Astrocyte (in vitro differentiated cells and primary cell): Measurements from ENCODE around the gene RUSF1. TPM values are rescaled to one million over a fixed set of nuclear protein-coding genes. Genes with fewer than 3 reads are reported as not detected.

Experiments used
- DNase-seq: peaks from one replicate; pipeline ENCODE4 v3.0.0-alpha.2; 2010; ENCODE audit warnings: low read depth
- FAIRE-seq: peaks from 2 replicates; lab custom pipeline; 2011; peaks lifted over from hg19 to GRCh38; lab: Jason Lieb, UNC
- H2AFZ ChIP-seq: 2 replicates; pipeline ENCODE4 v1.6.0; 2012; ENCODE audit warnings: low read depth, low read length, inconsistent platforms
- H3K27ac ChIP-seq: 2 replicates; pipeline ENCODE4 v1.5.1; 2011; ENCODE audit warnings: low read depth, low read length, inconsistent platforms
- H3K27me3 ChIP-seq: 2 replicates; pipeline ENCODE4 v1.6.0; 2011; ENCODE audit warnings: low read length, inconsistent platforms; ENCODE audit not compliant: insufficient read depth
- H3K36me3 ChIP-seq: 2 replicates; pipeline ENCODE4 v1.5.1; 2011; ENCODE audit warnings: low read length, inconsistent platforms; ENCODE audit not compliant: insufficient read depth
- H3K4me1 ChIP-seq: 2 replicates; pipeline ENCODE4 v1.5.1; 2011; ENCODE audit warnings: low read length, inconsistent platforms; ENCODE audit not compliant: insufficient read depth
- H3K4me2 ChIP-seq: 2 replicates; pipeline ENCODE4 v1.6.0; 2012; ENCODE audit warnings: low read length, inconsistent platforms
- H3K4me3 ChIP-seq: 2 replicates; pipeline ENCODE4 v1.5.1; 2011; ENCODE audit warnings: low read depth, mild to moderate bottlenecking, low read length, inconsistent platforms; ENCODE audit not compliant: insufficient read depth
- H3K79me2 ChIP-seq: 2 replicates; pipeline ENCODE4 v1.6.0; 2012; ENCODE audit warnings: mild to moderate bottlenecking, low read length, inconsistent platforms; ENCODE audit not compliant: insufficient read depth
- H3K9ac ChIP-seq: 2 replicates; pipeline ENCODE4 v1.6.0; 2012; ENCODE audit warnings: mild to moderate bottlenecking, low read length, inconsistent platforms
- H3K9me3 ChIP-seq: 2 replicates; pipeline ENCODE4 v1.5.1; 2012; ENCODE audit warnings: low read depth, mild to moderate bottlenecking, low read length, inconsistent platforms; ENCODE audit not compliant: insufficient read depth
- H4K20me1 ChIP-seq: 2 replicates; pipeline ENCODE4 v1.6.0; 2012; ENCODE audit warnings: low read length, inconsistent platforms; ENCODE audit not compliant: insufficient read depth
- H3K27ac Mint-ChIP-seq: one replicate; pipeline ENCODE4 v1.8.0; 2021; ENCODE audit warnings: mild to moderate bottlenecking, mixed read lengths; ENCODE audit not compliant: unreplicated experiment
- H3K27me3 Mint-ChIP-seq: one replicate; pipeline ENCODE4 v1.8.0; 2021; ENCODE audit warnings: low read depth, mixed read lengths; ENCODE audit not compliant: unreplicated experiment
- H3K36me3 Mint-ChIP-seq: one replicate; pipeline ENCODE4 v1.8.0; 2021; ENCODE audit warnings: low read depth, mixed read lengths; ENCODE audit not compliant: unreplicated experiment
- H3K4me1 Mint-ChIP-seq: one replicate; pipeline ENCODE4 v1.8.0; 2021; ENCODE audit warnings: low read depth, mixed read lengths; ENCODE audit not compliant: unreplicated experiment
- H3K4me3 Mint-ChIP-seq: one replicate; pipeline ENCODE4 v1.8.0; 2021; ENCODE audit warnings: mild to moderate bottlenecking, moderate library complexity, mixed read lengths; ENCODE audit not compliant: unreplicated experiment
- H3K9me3 Mint-ChIP-seq: one replicate; pipeline ENCODE4 v1.8.0; 2021; ENCODE audit warnings: mild to moderate bottlenecking, mixed read lengths; ENCODE audit not compliant: unreplicated experiment
- EZH2 ChIP-seq: IDR thresholded peaks from 2 replicates; pipeline ENCODE4 v1.6.1; 2012; ENCODE audit warnings: mild to moderate bottlenecking, low read length, inconsistent platforms; ENCODE audit not compliant: insufficient read depth
- total RNA-seq: library from RNA; stranded (reverse); gene quantifications from 2 replicates; pipeline ENCODE4 v1.2.1, GENCODE V29; 2021
- TF ChIP-seq, protein P1 (sequence below): IDR thresholded peaks from 2 replicates; pipeline ENCODE4 v1.5.1; 2011; ENCODE audit warnings: low read depth, mild to moderate bottlenecking, inconsistent platforms, low read length, moderate library complexity; ENCODE audit not compliant: insufficient read depth

RUSF1 gene
- total RNA-seq, 1 donor from 2014 or later = 33.9 TPM

DNA sequence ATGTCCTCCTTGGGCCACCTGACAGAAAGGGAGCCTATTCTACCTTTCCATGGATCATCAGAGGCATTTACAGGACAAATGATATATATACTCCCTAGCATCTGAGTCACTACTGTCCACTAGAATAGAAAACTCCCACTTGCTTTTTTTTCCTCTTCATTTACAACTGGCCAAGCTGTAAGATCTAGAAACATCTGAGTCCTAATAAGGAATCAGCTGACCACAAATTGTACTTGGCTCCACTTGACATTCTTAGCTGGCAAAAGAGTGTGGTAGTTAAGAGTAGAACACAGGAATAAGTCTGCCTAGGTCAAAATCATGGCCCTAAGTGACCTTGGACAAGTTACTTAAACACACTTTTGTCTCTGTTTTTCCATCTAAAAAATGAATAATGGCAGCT lies 5.2 kb downstream of the RUSF1 start:
- FAIRE-seq = no peak
- Histone ChIP-seq H3K4me1 (peaks cover 3% of the 10 kb centered on the region), H3K4me3 (no peak overlapping the region), H3K36me3 (peaks cover 15% of the 10 kb centered on the region), H3K9ac (no peak overlapping the region), H3K79me2 (peaks cover 26% of the 10 kb centered on the region), H2AFZ (no peak overlapping the region), H4K20me1 (peaks cover 15% of the 10 kb centered on the region), H3K4me2 (no peak overlapping the region), H3K27me3 (no peaks in the 10 kb centered on the region), H3K9me3 (no peaks in the 10 kb centered on the region), H3K27ac (no peak overlapping the region)
- H3K9me3 Mint-ChIP-seq = no peaks in the 10 kb centered on the region
- H3K4me1 Mint-ChIP-seq = peaks cover 17% of the 10 kb centered on the region
- H3K36me3 Mint-ChIP-seq = peaks cover 16% of the 10 kb centered on the region
- DNase-seq = peak; percentile 65
- no peak overlapping the region for H3K4me3 Mint-ChIP-seq
- H3K27ac Mint-ChIP-seq = no peak overlapping the region
- H3K27me3 Mint-ChIP-seq = no peaks in the 10 kb centered on the region
- no peak for TF ChIP-seq EZH2
- TF ChIP-seq, protein P1, sequence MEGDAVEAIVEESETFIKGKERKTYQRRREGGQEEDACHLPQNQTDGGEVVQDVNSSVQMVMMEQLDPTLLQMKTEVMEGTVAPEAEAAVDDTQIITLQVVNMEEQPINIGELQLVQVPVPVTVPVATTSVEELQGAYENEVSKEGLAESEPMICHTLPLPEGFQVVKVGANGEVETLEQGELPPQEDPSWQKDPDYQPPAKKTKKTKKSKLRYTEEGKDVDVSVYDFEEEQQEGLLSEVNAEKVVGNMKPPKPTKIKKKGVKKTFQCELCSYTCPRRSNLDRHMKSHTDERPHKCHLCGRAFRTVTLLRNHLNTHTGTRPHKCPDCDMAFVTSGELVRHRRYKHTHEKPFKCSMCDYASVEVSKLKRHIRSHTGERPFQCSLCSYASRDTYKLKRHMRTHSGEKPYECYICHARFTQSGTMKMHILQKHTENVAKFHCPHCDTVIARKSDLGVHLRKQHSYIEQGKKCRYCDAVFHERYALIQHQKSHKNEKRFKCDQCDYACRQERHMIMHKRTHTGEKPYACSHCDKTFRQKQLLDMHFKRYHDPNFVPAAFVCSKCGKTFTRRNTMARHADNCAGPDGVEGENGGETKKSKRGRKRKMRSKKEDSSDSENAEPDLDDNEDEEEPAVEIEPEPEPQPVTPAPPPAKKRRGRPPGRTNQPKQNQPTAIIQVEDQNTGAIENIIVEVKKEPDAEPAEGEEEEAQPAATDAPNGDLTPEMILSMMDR = no peak

DNA sequence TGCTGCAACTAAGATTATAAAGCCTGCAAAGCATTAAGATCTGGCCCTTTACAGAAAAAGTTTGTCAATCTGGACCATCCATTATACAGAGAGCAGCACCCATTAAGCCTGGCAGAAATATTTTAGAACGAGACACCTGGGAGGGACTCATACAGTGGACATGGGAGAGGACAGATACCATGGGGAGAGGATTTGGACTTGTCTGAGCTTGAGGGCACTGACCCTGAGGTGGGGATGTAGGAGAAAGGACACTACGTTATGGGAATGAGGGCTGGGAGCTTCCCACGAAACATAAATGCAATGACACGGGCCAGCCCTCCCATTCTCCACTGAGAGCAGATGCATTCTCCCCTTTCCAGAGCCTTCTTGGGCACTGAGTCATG lies 6.2 kb downstream of the RUSF1 start:
- Histone ChIP-seq H3K27ac (no peak overlapping the region), H3K79me2 (peaks cover 15% of the 10 kb centered on the region), H3K9me3 (no peaks in the 10 kb centered on the region), H4K20me1 (peaks cover 15% of the 10 kb centered on the region), H3K4me3 (no peak overlapping the region), H3K27me3 (no peaks in the 10 kb centered on the region), H3K4me2 (no peak overlapping the region), H2AFZ (no peak overlapping the region), H3K36me3 (peaks cover 15% of the 10 kb centered on the region), H3K9ac (no peak overlapping the region), H3K4me1 (peaks cover 2% of the 10 kb centered on the region)
- peaks cover 20% of the 10 kb centered on the region for H3K36me3 Mint-ChIP-seq
- no peaks in the 10 kb centered on the region for H3K27me3 Mint-ChIP-seq
- FAIRE-seq (no peak), DNase-seq (no peak)
- TF ChIP-seq, protein P1 = no peak
- no peak for TF ChIP-seq EZH2
- no peak overlapping the region for H3K27ac Mint-ChIP-seq
- H3K9me3 Mint-ChIP-seq = no peaks in the 10 kb centered on the region
- H3K4me3 Mint-ChIP-seq = no peak overlapping the region
- H3K4me1 Mint-ChIP-seq = peaks cover 14% of the 10 kb centered on the region

DNA sequence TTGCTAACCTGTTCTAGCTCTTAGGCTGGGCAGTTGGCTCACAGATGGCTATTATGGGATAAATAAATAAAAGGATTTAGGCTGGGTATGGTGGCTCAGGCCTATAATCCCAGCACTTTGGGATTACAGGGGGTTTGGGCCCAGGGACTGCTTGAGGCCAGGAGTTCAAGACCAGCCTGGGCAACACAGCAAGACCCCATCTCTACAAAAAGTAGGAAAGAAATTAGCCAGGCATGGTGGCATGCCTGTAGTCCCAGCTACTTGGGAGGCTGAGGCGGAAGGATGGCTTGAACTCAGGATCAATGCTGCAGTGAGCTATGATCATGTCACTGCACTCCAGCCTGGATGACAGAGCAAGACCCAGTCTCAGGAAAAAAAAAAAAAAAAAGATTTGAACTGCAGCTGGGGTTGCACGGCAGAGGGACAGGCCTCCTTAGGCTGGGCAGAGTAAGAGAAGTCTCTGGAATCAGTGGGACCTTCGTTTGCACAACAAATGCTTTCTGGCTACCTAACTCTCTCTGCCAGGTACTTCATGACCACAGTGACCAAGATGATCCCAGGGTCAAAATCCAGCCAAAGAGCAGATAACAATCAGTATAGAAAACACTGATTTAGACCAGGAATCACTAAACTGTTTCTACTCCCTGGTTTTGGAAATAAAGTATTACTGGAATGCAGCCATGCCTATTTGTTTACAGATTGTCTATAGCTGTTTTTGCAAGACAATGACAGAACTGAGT lies 6.8 kb downstream of the RUSF1 start:
- Histone ChIP-seq H3K9ac (no peak overlapping the region), H3K4me3 (no peak overlapping the region), H3K4me2 (no peak overlapping the region), H3K36me3 (peaks cover 15% of the 10 kb centered on the region), H3K27me3 (no peaks in the 10 kb centered on the region), H3K27ac (no peak overlapping the region), H3K9me3 (no peaks in the 10 kb centered on the region), H4K20me1 (peaks cover 15% of the 10 kb centered on the region), H3K79me2 (peaks cover 11% of the 10 kb centered on the region), H3K4me1 (no peaks in the 10 kb centered on the region), H2AFZ (no peak overlapping the region)
- Mint-ChIP-seq H3K4me1 (peaks cover 14% of the 10 kb centered on the region), H3K27me3 (no peaks in the 10 kb centered on the region), H3K27ac (no peak overlapping the region), H3K4me3 (no peak overlapping the region), H3K36me3 (peaks cover 20% of the 10 kb centered on the region), H3K9me3 (no peaks in the 10 kb centered on the region)
- no peak for FAIRE-seq
- TF ChIP-seq EZH2 = no peak
- TF ChIP-seq, protein P1 = no peak
- DNase-seq = no peak
